Kidney tubule cell (primary cell): ENCODE measurements around the gene RPL15.
A peak's percentile ranks its signal among the peaks of the same experiment; 100 is the strongest.

Experiments
- DNase-seq: peaks from one replicate; pipeline ENCODE4 v3.0.0-alpha.2; 2018; ENCODE audit warnings: low spot score

Gene RPL15

GRCh38 chr3:23932571-23932970, 15.6 kb downstream of the RPL15 start:
- DNase-seq, result no peak

GRCh38 chr3:23934253-23934652, 17.3 kb downstream of the RPL15 start:
- no peak for DNase-seq

GRCh38 chr3:23937296-23937695, 20.4 kb downstream of the RPL15 start:
- DNase-seq, result no peak

- DNase-seq, result no peak
Measured at GRCh38 chr3:23938688-23939087, 21.8 kb downstream of the RPL15 start.

- DNase-seq, result no peak
Measured at GRCh38 chr3:23940775-23941174, 23.8 kb downstream of the RPL15 start.

- no peak for DNase-seq
Measured at GRCh38 chr3:23941440-23941839, 24.5 kb downstream of the RPL15 start.

GRCh38 chr3:23942546-23942945, 25.6 kb downstream of the RPL15 start:
- no peak for DNase-seq

- DNase-seq, result no peak
Measured at GRCh38 chr3:23944007-23944783, 27.3 kb downstream of the RPL15 start.

- DNase-seq, result peak; percentile 88
Measured at GRCh38 chr3:23944861-23945662, 28.1 kb downstream of the RPL15 start, which contains the start of gene NR1D2. TSS of gene NR1D2 (plus strand) at chr3:23945286. CDS start at chr3:23945579, 293 bp downstream.

- DNase-seq, result no peak
Measured at GRCh38 chr3:23945663-23945912, 28.7 kb downstream of the RPL15 start.

GRCh38 chr3:23945913-23946687, 29.2 kb downstream of the RPL15 start:
- DNase-seq, result peak; percentile 97

GRCh38 chr3:23948761-23949160, 31.8 kb downstream of the RPL15 start:
- DNase-seq, result peak; percentile 34

GRCh38 chr3:23949784-23950183, 32.9 kb downstream of the RPL15 start:
- no peak for DNase-seq

- peak; percentile 38 for DNase-seq
Measured at GRCh38 chr3:23950293-23950692, 33.4 kb downstream of the RPL15 start.

- no peak for DNase-seq
Measured at GRCh38 chr3:23952646-23953045, 35.7 kb downstream of the RPL15 start.

GRCh38 chr3:23953523-23953922, 36.6 kb downstream of the RPL15 start:
- DNase-seq, result no peak

GRCh38 chr3:23954144-23954543, 37.2 kb downstream of the RPL15 start:
- DNase-seq, result no peak

GRCh38 chr3:23956701-23957100, 39.8 kb downstream of the RPL15 start:
- no peak for DNase-seq

GRCh38 chr3:23959135-23959900, 42.4 kb downstream of the RPL15 start:
- DNase-seq, result peak; percentile 87

- no peak for DNase-seq
Measured at GRCh38 chr3:23960649-23961048, 43.7 kb downstream of the RPL15 start.

GRCh38 chr3:23961066-23961465, 44.1 kb downstream of the RPL15 start:
- peak; percentile 59 for DNase-seq

- DNase-seq, result no peak
Measured at GRCh38 chr3:23961913-23962312, 45.0 kb downstream of the RPL15 start.
